Astrocyte (in vitro differentiated cells and primary cell): ENCODE measurements around the gene GOT1.

Experiments used
- CTCF ChIP-seq: IDR thresholded peaks from 2 replicates; pipeline ENCODE4 v1.5.1; 2011; ENCODE audit warnings: low read depth, mild to moderate bottlenecking, inconsistent platforms, low read length, moderate library complexity; ENCODE audit not compliant: insufficient read depth
- EZH2 ChIP-seq: IDR thresholded peaks from 2 replicates; pipeline ENCODE4 v1.6.1; 2012; ENCODE audit warnings: mild to moderate bottlenecking, low read length, inconsistent platforms; ENCODE audit not compliant: insufficient read depth

GRCh38 chr10:99459217-99459616, 28.8 kb upstream of the GOT1 start:
- TF ChIP-seq CTCF (no peak), EZH2 (no peak)
